Suprapubic skin (tissue), 4 donors: ENCODE measurements around the gene HSD17B14. TPM values are rescaled to one million over a fixed set of nuclear protein-coding genes. Genes with fewer than 3 reads are reported as not detected.

Source experiments
- DNase-seq, 2 donors: peaks; one replicate each; pipeline ENCODE4 v3.0.0-alpha.2; 2019; ENCODE audit warnings: low spot score in 2 of 2
- H3K27ac ChIP-seq: fragments of 200-600 bp; sonication (generic); one replicate; pipeline ENCODE4 v1.5.1; 2019
- H3K27me3 ChIP-seq: fragments of 200-600 bp; sonication (generic); one replicate; pipeline ENCODE4 v1.5.1; 2019
- H3K36me3 ChIP-seq: fragments of 200-600 bp; sonication (generic); one replicate; pipeline ENCODE4 v1.5.1; 2019
- H3K4me1 ChIP-seq: fragments of 200-600 bp; sonication (generic); one replicate; pipeline ENCODE4 v1.5.1; 2019
- H3K4me3 ChIP-seq: fragments of 200-600 bp; sonication (generic); one replicate; pipeline ENCODE4 v1.5.1; 2019; ENCODE audit warnings: mild to moderate bottlenecking
- H3K9me3 ChIP-seq: fragments of 200-600 bp; sonication (generic); one replicate; pipeline ENCODE4 v1.5.1; 2019
- CTCF ChIP-seq, 2 donors: fragments of 200-600 bp in 1 of 2; fragments of 450-650 bp in 1 of 2; sonication (generic) in 1 of 2; IDR thresholded peaks; one replicate each; pipeline ENCODE4 v1.5.1; 2016 to 2019; ENCODE audit warnings: antibody characterized with exemption in 2 of 2, mild to moderate bottlenecking in 1 of 2, moderate library complexity in 1 of 2
- EP300 ChIP-seq: sonication (generic); formaldehyde crosslinking; IDR thresholded peaks from one replicate; pipeline ENCODE4 v1.6.1; 2017; ENCODE audit warnings: antibody characterized with exemption
- POLR2A ChIP-seq, 2 donors: fragments of 450-650 bp; IDR thresholded peaks; one replicate each; pipeline ENCODE4 v1.6.1; 2017; ENCODE audit warnings: antibody characterized with exemption in 2 of 2, mild to moderate bottlenecking in 2 of 2, moderate library complexity in 2 of 2
- POLR2AphosphoS5 ChIP-seq, 3 donors: sonication (generic); formaldehyde crosslinking; IDR thresholded peaks; one replicate each; pipeline ENCODE4 v1.6.1; 2017; ENCODE audit warnings: antibody characterized with exemption in 3 of 3
- WGBS: methylation state at CpG from one replicate; pipeline ENCODE4 v1.1.5; 2018; 5-methylcytosine and 5-hydroxymethylcytosine counted together
- total RNA-seq, 4 donors: library from RNA; depleted of rRNA; stranded (reverse); fragments of >200 nt; gene quantifications; one replicate each; pipeline ENCODE4 v1.1.0, GENCODE V29; 2016

The HSD17B14 gene
- total RNA-seq, 4 donors from 2014 or later = 2.5 to 3.4 (median 3.1) TPM

GRCh38 chr19:48841571-48841970, 5.3 kb upstream of the HSD17B14 start:
- H3K27ac ChIP-seq = no peak overlapping the region
- H3K27me3 ChIP-seq = no peaks in the 10 kb centered on the region
- TF ChIP-seq CTCF (IDR thresholded peaks at IDR 0.05) = no peak
- TF ChIP-seq POLR2AphosphoS5 (IDR thresholded peaks at IDR 0.05) = no peak
- TF ChIP-seq EP300 = no peak
- TF ChIP-seq POLR2A (IDR thresholded peaks at IDR 0.05) = no peak
- no peak overlapping the region for H3K4me3 ChIP-seq
- 95% methylated on average over 6 of the region's 6 CpGs for WGBS
- H3K36me3 ChIP-seq = peaks cover 6% of the 10 kb centered on the region
- DNase-seq = no peak
- no peaks in the 10 kb centered on the region for H3K9me3 ChIP-seq
- H3K4me1 ChIP-seq = peaks cover 11% of the 10 kb centered on the region

GRCh38 chr19:48841047-48841446, 4.8 kb upstream of the HSD17B14 start:
- 91% methylated on average over 14 of the region's 16 CpGs for WGBS
- no peak overlapping the region for H3K4me3 ChIP-seq
- H3K9me3 ChIP-seq = no peaks in the 10 kb centered on the region

GRCh38 chr19:48837687-48838086, 1.4 kb upstream of the HSD17B14 start:
- Histone ChIP-seq H3K9me3 (no peaks in the 10 kb centered on the region), H3K4me3 (no peak overlapping the region), H3K4me1 (peaks cover 24% of the 10 kb centered on the region), H3K27ac (peak overlapping the region; percentile 20), H3K36me3 (no peaks in the 10 kb centered on the region), H3K27me3 (no peaks in the 10 kb centered on the region)
- TF ChIP-seq POLR2AphosphoS5 (IDR thresholded peaks at IDR 0.05) = no peak
- TF ChIP-seq EP300 = no peak
- no peak for TF ChIP-seq POLR2A (IDR thresholded peaks at IDR 0.05)
- no peak for TF ChIP-seq CTCF (IDR thresholded peaks at IDR 0.05)
- WGBS = 82% methylated on average over 9 of the region's 9 CpGs
- DNase-seq = no peak

More at GRCh38 chr19:48841047-48841446, 4.8 kb upstream of the HSD17B14 start:
- TF ChIP-seq EP300 (no peak), POLR2A (IDR thresholded peaks at IDR 0.05) (no peak), CTCF (IDR thresholded peaks at IDR 0.05) (no peak), POLR2AphosphoS5 (IDR thresholded peaks at IDR 0.05) (no peak)
- H3K36me3 ChIP-seq = peaks cover 3% of the 10 kb centered on the region
- H3K4me1 ChIP-seq = peaks cover 16% of the 10 kb centered on the region
- H3K27ac ChIP-seq = no peak overlapping the region
- no peaks in the 10 kb centered on the region for H3K27me3 ChIP-seq
- DNase-seq = no peak

- Histone ChIP-seq H3K4me1 (peaks cover 24% of the 10 kb centered on the region), H3K4me3 (peak overlapping the region; percentile 47), H3K27me3 (no peaks in the 10 kb centered on the region), H3K36me3 (no peaks in the 10 kb centered on the region), H3K27ac (peak overlapping the region; percentile 20), H3K9me3 (no peaks in the 10 kb centered on the region)
- peak; percentile 92 to 94 for DNase-seq
- 6% methylated on average over 15 of the region's 29 CpGs for WGBS
- TF ChIP-seq CTCF (IDR thresholded peaks at IDR 0.05) (no peak), EP300 (no peak), POLR2A (IDR thresholded peaks at IDR 0.05) (no peak), POLR2AphosphoS5 (IDR thresholded peaks at IDR 0.05) (no peak)
Measured at GRCh38 chr19:48837051-48837524, 797 bp upstream of the HSD17B14 start.

GRCh38 chr19:48835734-48836088, 580 bp downstream of the HSD17B14 start:
- 13% methylated on average over 12 of the region's 12 CpGs for WGBS
- TF ChIP-seq CTCF (IDR thresholded peaks at IDR 0.05) = peak; percentile 85 to 96
- peak in 1 of 2 donors; percentile 28 for TF ChIP-seq POLR2A (IDR thresholded peaks at IDR 0.05)
- TF ChIP-seq EP300 = no peak
- peak in 2 of 3 donors; percentile 42 to 75 for TF ChIP-seq POLR2AphosphoS5 (IDR thresholded peaks at IDR 0.05)
- peak overlapping the region; percentile 71 for H3K27ac ChIP-seq
- no peaks in the 10 kb centered on the region for H3K27me3 ChIP-seq
- H3K4me3 ChIP-seq = peak overlapping the region; percentile 47
- H3K4me1 ChIP-seq = peaks cover 24% of the 10 kb centered on the region
- peaks cover 8% of the 10 kb centered on the region for H3K36me3 ChIP-seq
- peak; percentile 98 for DNase-seq
- no peaks in the 10 kb centered on the region for H3K9me3 ChIP-seq
